ENCODE measurements around the gene KLHL28.
"Not testable (repeated sequence)": the region's sequence is repeated elsewhere in the genome, so short reads cannot be mapped to it uniquely, and the experiment has no call there.

The KLHL28 gene

DNA sequence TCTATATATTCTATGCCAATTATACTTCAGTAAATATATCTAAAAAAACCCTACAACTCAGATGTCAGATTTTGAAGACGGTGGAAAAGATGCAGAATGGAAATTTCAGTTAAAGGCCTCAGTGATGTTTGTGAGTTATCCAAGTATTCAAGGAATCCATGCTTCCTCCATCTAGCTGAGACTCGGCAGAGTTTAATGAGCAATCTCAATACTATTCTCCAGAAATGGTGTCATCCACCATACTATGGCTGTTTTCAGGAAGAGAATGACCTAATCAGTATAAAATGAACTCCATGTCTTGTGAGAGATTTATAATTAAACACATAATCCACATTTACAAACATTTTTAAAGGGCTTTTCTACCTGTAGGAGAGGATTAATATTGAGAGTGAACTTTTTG is 66.0 kb downstream of the KLHL28 start:
- DNase-seq = no peak

DNA sequence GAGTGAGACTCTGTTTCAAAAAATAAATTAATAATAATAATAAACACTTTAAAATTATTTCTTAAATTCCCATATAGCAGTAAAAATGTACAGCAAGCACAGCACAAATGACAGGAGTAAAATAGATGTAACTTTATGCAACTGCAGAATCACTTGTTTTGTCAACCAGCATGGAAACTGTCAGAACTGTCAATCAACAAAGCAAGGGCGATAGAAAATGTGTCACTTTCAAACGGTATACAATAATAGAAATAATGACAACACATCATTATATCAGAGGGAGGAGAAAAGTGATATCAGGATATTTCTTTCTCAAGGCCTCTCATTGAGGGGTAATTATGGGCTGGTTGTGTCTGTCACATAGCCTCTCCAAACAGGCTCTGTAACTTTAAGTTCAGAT is 68.2 kb downstream of the KLHL28 start:
- DNase-seq = no peak

DNA sequence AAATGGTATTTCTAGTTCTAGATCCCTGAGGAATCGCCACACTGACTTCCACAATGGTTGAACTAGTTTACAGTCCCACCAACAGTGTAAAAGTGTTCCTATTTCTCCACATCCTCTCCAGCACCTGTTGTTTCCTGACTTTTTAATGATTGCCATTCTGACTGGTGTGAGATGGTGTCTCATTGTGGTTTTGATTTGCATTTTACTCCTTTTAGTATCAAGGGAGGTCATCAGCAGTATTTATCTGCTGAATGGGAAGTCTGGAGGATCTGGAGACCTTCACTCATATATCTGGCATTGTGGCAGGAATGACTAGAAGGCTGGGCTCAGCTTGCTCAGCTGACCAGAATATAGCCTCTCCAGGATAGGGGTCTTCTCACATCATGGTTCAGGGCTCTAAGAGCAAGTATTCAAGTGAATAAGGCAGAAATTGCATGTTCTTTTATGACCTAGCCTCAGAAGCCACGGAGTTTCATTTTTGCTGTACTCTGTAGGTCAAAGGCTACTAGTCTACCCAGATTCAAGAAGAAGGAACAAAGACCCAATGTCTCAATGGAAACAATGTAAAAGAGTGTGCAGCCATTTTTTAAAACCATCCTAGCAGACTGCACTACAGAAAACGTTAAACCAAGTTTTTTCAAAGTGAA is 69.9 kb downstream of the KLHL28 start:
- DNase-seq = not testable (repeated sequence)

DNA sequence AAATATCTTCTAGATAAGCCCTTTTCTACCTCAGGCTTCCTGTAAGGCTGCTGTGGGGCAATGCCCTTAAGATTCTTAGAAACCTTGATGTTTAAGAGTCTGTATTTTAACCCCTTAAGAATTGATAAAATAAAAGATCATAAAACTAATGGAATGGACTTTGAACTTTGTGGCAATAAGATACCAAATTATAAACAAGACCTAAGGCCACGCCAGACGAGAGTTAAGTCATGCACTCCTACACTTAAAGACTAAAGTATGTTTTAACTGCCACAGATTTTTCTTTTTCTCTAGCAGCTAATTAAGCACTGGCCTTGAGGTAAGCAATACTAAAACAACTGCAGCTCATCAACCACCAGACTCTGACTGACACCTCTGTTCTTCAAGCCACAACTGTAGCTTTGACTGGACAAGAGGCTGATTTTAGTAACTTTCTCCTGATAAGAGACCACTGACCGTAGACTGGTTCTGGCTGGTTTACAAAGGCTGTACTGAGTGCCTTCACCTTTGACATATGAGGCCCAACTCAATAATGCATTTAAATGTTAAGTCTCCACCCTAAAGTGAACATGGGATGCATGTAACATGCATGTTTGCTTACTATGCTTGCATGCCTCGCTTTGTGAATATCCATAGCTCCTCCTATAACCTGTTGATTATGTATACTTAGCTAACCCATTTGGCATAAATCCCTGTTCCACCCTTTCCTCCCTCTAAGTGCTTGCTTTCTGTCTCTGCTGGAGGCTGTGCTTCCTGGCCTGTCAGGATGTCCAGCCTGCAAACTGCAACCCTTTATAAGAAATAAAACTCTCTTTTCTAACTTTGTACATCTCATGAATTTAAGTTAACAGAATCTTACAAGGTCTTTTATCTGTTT is 71.9 kb downstream of the KLHL28 start:
- no peak for DNase-seq

DNA sequence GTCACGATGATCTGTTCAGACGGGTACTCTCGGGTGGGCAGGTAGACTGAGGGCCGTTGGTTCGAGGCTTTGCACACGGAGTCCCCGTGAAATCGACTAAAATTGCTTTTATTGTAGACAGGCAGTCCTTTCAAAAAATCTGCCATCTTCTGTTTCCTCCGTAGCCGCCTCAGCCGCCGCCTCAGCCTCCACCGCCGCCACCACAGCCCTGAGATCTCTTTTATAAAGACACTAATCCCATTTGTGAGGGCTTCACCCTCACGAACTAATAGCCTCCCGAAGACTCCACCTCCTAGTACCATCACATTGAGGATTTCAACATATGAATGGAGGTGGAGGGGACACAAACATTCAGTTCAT is 74.2 kb downstream of the KLHL28 start:
- DNase-seq = no peak

DNA sequence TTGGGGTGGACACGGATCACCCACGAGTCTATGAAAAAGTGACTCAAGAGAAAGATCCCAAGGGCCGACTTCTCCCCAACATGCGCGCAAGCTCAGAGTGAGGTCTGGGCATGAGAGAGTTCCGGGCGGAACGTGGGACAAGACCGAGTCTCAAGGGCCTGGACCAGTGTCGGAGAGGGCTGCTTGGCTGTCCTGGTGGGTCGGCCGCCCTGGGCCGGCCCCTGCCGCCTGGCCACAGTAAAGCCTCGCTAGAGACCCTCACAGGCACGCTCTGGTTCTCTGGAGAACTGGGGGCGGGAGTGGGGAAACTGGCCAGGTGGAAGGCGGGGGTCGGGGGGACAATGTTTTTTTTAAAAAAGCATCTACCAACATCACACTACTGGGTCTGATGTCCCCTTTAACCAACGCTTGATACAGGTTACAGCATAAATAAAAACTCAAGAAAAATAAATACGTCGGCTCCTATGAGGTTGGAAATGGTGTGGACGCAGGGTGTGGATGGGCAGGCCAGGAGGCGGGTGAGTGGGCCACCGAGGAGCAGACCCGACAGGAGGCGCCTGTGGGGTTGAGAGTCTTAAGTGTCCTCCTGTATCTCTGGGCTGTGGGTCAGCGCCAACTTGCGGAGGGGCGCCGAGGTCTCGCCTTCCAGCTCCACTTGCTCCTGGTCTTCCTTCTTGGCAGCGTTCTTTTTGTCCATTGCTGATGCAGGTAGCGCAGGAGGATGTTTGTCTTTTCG is 74.7 kb downstream of the KLHL28 start:
- DNase-seq = no peak

DNA sequence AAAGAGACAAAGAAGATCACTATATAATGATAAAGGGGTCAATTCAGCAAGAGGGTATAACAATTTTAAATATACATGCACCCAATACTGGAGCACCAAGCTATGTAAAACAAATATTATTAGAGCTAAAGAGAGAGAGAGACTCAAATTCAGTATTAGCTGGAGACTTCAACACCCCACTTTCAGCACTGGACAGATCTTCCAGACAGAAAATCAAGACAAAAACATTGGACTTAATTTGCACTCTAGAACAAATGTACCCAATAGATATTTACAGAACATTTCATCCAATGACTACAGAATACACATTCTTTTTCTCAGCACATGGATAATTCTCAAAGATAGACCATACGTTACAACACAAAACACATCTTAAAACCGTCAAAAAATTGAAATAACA is 81.0 kb downstream of the KLHL28 start:
- no peak for DNase-seq
